SK-MEL-5 (cell line): ENCODE measurements around the gene URI1. TPM values are rescaled to one million over a fixed set of nuclear protein-coding genes. Genes with fewer than 3 reads are reported as not detected.
"Not testable (repeated sequence)": the region's sequence is repeated elsewhere in the genome, so short reads cannot be mapped to it uniquely, and the experiment has no call there.

Source experiments
- DNase-seq: peaks from one replicate; pipeline ENCODE4 v3.0.0-alpha.2; 2016; ENCODE audit warnings: low read depth, low spot score
- in situ Hi-C: cut with HindIII; loops from 2 replicates; pipeline ENCODE4 v1.10.0; 2016; ENCODE audit warnings: low sequenced_read_pairs, high pct_unique_total_duplicates, low pct_unique_long_range_greater_than_20kb
- total RNA-seq: library from RNA; depleted of rRNA; stranded (reverse); fragments of >200 nt; shearing (Covaris generic); gene quantifications from 2 replicates; pipeline ENCODE4 v1.2.3, GENCODE V29; 2014

Gene URI1
- total RNA-seq, 1 experiment from 2014 or later: 72.9 TPM

DNA sequence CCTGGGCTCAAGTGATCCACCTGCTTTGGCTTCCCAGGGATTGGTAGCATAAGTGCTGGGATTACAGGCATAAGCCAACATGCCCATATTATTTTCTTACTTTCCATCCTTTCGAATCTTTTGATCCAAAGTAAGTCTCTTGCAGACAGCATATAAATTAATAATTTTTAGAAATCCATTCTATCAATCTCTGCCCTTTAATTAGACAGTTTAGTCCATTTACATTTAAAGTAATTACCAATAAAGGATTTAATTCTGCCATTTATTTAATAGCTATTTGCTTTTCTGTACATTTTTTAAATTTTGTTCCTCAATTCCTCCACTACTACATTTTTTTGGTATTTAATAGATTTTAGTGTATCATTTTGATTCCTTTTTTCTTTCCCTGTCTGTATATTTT lies 7.3 kb upstream of the URI1 start:
- no peak for DNase-seq
- in situ Hi-C loops: no loop called here

DNA sequence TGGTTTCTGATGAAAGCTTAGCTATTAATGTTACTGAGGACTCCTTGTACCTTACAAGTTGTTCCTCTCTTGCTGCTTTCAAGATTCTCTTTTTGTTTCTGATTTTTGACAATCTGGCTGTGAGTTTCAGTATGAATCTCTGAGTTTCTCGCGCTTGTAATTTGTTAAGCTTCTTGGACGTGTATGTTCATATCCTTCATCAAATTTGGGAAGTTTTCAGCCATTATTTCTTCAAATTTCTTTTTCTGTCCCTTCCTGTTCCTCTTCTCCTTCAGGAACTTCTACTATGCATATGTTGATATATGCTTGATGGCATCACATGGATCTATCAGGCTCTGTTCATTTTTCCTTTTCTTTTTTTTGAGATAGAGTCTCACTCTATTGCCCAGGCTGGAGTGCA lies 5.6 kb upstream of the URI1 start:
- in situ Hi-C loops: no loop called here
- DNase-seq: no peak

DNA sequence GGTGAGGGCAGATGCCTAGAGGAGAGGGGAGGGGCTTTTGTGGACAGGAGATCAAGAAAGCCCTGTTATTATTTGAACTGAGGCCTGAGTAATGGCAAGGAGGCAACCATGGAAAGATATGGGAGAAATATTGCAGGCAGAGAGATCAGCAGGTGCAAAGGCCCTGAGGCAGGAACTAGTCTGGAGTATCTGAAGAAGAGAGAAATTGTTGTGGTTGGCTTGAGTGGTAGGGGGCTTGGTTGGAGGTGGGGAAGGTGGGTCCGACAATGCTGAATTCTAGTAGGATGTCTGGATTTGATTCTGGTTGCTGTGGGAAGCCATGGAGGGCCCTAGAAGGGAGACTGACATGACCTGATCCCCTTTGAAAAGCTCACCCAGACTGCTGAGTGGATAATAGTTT lies 2.4 kb upstream of the URI1 start:
- DNase-seq: no peak
- in situ Hi-C loops: no loop called here

DNA sequence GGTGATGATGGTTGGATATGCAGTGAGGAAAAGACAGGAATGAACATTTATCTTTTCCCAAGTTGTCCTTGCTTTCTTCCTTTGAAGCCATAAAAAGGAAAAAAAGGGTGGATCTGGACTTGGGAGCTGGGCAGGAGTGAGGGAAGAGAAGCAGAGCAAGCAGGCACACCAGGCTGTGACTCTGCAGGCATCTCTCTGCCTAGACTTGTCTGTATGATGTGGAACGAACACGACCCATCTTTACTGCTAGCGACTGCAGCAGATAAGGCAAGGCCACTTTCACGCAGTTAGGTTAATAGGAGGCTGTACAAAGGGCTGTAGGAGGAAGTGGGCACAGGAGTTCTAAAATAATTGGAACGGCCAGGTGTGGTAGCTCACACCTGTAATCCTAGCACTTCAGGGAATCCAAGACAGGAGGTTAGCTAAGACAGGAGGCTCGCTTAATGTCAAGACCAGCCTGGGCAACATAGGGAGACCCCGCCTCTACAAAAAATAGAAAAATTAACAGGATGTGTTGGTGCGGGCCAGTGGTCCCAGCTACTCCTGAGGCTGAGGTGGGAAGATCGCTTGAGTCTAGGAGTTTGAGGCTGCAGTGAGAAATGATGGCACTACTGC lies 961 bp upstream of the URI1 start:
- in situ Hi-C loops: no loop called here

DNA sequence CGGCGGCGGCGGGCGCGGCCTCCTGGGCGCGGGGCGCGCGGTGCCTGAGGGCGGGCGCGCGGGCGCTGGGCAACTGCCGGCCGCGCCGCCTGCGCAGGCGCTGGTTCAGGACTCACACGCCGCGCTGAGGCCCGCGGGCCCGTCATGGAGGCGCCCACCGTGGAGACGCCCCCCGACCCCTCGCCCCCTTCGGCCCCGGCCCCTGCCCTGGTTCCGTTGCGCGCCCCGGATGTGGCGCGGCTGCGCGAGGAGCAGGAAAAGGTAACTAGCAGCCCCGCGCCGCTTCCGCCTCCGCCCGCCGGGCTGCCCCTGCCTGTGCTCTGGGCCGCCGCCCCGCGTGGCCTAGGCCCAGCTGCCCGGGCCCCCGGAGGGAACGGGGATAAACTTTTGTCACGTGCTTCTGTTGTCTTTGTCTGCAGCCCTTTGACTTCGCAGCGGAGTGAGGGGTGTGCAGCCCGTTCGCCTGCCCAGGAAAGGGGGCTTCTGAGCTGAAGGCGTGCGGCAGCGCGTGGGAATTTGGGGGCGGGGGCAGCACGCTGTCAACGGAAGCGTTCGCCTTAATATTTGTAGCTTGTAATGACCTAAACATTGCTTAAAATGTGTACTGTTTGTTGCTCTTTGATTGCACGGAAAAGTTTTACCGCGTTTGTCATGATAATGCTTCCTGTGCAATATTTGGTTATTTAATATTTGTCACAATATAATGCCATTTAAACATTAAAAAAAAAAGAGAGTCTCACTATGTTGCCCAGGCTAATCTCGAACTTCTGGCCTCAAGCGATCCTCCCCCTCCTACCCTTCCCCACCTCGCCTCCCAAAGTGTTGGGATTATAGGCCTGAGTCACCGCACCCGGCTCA lies 594 bp downstream of the URI1 start:
- DNase-seq: peak; percentile 49
- in situ Hi-C loops: no loop called here

More for the DNA sequence above, 961 bp upstream of the URI1 start:
- no peak for DNase-seq

DNA sequence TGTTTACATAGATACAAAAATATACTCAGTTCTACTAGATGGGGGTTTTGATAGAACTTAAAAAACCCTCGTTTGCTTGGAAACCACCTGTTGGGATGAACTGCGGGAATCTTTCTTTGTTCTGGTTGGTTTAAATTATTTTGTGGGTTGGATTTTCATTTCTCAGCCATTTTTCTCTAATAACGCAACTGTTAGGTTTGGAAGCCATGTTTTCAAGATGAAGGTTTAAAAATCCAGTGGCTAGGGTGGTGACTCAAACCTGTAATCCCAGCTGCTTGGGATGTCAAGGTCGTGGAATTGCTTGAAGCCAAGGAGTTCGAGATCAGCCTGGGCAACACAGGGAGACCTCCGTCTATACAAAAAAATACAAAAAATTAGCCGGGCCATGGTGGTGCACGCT lies 1.6 kb downstream of the URI1 start:
- DNase-seq: no peak
- in situ Hi-C loops: no loop called here

DNA sequence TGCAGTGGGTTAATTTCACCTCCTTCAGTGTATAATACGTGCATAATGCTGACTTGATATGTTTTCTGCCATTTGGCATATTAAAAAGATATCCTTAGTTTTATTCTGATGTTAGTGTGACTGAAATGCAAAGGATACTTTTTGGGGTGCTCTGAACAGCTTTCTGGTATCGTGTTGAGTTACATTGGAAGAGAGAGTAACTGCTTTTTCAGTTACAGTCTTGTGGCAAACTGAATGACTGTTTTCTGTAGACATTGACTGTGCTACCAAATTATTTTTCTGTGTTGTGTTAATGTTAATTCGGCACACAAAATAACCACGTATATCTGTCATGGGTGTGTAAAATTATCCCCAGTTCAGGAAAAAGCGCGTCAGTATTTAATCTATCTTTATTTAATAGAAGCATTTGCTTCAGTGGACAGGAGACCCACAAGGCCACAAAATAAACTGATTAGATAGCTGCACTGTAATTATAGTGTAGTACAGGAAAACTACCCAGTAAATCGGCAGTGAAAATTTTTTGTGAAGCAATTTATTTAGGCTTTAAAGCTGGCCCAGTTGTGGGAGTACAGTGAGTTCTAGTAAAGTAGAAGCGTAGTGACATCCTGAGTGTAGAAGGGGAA lies 2.5 kb downstream of the URI1 start:
- in situ Hi-C loops: no loop called here
- no peak for DNase-seq

DNA sequence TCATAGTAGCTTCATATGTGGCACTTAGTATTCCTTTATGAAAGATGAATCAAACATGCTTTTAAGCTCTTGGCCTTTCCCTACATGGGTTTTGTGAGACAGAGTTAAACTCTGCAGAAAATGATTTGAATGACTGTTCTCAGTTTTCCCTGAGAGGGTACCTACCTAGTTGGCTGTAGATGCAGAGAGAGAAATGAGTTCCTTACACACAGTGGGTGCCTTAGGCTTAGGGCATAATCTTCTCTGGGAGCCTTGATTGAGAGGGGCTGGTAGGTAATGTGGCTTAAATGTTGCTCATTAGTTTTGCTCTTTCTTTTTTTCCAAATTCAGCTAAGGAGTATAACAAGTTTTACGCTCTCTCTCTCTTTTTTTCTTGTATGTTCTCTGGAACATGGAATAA lies 3.0 kb downstream of the URI1 start:
- in situ Hi-C loops: no loop called here
- no peak for DNase-seq

DNA sequence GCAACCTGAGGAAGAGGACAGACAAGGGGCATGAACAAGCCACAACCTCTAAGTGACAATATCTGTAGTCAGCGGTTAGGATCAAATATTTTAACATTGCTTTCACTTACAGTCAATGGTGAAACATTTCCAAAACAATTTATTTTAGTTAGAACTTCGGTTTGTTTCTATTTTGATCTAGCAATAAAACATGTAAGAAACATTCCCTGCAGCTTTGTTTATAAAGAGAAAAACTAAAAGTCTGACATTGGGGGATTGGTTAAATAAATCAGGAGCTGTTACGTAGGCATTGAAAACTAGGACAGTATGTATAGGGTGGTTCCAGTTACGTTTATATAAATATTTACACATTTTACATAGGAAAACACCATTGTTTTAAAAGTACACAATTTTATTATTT lies 3.4 kb downstream of the URI1 start:
- in situ Hi-C loops: no loop called here

DNA sequence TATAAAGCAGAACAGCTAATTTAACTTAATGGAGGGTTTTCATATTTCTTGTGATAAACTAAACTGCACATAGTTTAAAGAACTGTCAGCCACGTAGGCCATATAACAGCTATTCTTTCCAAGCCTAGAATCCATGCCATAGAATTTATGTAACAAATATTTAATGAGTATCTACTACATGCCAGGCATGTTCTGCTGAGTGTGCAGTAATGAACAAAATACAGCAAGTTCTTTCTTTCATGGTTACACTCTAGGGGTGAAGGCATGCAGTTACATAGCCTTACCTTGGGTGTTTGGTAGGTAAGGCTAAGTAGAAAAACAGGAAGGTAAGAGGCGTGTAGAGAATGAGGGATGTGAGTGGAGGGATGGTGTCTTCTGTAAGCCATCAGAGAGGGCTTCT lies 4.6 kb downstream of the URI1 start:
- no peak for DNase-seq
- in situ Hi-C loops: no loop called here

More for the DNA sequence above, 3.4 kb downstream of the URI1 start:
- DNase-seq: no peak

DNA sequence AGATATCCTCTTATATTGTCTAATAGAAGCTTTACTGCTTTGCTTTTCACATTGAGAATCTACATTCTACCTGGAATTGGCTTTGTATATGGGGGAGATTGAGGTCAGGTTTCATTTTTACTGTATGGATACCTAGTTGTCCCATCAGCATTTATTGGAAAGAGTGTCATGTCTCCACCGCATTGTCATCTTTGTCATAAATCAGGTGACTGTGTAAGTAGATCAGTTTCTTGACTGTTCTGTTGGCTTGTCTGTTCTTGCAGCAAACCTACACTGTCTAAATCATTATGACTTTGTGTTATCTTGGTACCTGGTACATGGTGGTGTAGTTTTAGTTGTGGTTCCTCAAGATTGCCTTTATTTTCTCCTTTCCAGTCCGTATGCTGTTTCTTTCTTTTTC lies 5.8 kb downstream of the URI1 start:
- no peak for DNase-seq

DNA sequence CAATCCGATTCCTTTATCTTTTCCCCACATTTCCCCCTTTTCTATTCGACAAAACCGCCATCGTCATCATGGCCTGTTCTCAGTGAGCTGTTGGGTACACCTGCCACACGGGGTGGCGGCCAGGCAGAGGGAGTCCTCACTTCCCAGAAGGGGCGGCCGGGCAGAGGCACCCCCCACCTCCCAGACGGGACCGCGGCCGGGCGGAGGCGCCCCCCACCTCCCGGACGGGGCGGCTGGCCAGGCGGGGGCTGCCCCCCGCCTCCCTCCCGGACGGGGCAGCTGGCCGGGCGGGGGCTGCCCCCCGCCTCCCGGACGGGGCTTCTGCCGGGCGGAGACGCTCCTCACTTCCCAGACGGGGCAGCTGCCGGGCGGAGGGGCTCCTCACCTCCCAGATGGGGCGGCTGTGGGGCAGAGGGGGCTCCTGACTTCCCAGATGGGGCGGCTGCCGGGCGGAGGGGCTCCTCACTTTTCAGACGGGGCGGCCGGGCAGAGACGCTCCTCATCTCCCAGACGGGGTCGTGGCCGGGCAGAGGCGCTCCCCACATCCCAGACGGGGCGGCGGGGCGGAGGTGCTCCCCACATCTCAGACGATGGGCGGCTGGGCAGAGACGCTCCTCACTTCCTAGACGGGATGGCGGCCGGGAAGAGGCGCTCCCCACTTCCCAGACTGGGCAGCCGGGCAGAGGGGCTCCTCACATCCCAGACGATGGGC lies 6.9 kb downstream of the URI1 start:
- in situ Hi-C loops, DNase-seq: not testable (repeated sequence)

More for the DNA sequence above, 5.8 kb downstream of the URI1 start:
- in situ Hi-C loops: no loop called here

DNA sequence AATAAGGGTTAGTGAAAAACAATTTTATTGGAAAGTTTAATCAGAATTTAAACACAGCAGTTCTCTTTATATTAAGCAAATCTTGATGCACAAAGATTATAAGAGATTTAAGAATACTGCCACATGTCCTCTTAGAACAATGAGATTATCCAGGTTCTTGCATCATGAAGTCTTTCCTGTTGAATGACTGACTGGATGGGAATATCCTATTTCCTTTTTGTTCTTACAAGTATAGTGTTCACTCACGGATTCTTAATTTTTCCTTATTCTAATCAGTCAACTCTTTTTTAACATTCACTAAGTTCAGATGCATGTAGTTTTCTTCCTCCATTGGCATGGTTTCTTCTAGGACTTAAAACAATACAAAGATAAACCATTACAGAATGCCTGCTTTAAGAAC lies 10.1 kb downstream of the URI1 start:
- DNase-seq: no peak
- in situ Hi-C loops: no loop called here

DNA sequence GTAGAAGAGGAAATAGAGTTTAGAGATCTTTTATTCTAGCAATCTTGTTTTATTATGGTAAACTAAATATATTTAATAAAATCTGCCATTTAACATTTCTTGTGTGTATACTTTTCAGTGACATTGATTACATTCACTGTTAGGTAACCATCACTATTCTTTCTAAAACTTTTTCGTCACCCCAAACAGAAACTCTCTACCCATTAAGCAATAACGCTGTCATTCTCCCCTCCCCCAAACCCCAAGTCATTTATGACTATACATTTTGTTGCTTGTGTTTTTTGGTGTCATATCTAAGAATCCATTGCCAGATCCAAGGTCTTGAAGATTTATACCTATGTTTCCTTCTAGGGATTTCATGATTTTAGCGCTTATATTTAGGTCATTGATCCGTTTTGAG lies 10.6 kb downstream of the URI1 start:
- in situ Hi-C loops: no loop called here
- DNase-seq: no peak

DNA sequence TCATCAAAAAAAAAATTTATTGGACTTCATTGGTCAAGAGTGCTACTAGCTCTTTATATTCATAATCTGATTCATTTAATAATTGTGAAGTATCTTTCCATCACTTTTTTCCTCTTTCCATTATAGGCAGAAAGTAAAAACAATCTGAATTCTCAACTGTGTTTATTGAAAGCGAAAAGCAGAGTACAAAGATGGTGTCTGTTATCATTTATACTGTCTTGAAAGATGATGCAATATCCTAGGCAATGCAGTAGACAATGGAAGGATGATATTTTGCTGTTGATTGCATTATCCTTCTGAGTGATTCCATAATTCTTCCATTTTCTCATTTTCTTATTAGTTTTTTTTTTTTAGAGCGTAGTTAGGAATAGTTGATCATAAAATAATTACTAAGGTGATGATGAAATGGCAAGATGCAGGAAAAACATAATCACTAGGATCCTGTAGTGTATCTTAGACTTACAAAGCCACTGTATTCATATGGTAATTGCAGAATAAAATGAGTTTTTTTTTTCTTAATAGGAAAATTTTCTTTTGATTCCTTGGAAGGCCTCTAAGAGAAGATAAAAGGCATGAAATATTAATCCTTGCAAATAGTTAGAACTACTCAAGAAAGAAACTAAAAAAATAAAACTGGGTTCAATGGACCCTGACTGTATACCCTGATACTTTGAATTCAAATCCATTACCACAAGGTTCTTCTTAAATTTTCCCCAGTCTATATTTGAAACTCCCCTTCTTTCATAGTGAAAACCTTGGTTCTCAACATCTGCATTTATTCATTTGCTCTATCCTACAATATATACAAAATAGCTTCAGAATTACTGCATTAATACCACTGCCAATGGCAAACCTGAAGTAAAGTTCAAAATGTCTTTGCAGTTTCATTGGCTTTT lies 11.6 kb downstream of the URI1 start:
- in situ Hi-C loops: no loop called here
- peak; percentile 33 for DNase-seq

DNA sequence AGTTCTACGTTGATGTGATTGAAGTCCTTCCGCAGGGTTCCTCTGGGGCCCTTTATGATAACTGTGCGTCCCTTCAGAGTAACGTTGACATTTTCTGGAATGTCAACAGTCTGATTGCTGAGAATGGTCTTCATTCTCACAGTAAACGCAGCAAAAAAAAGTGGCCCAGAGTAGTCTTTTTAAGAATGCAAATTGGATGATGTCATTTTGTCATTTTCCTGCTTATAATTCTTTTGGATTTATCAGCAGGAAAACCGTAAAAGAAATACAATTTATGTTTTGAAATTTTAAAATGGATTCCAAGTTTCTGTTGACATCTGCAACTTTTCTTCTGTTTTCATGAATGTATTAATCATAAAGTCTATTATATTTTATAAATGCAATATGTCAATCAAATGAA lies 14.8 kb downstream of the URI1 start:
- in situ Hi-C loops: no loop called here
- no peak for DNase-seq

DNA sequence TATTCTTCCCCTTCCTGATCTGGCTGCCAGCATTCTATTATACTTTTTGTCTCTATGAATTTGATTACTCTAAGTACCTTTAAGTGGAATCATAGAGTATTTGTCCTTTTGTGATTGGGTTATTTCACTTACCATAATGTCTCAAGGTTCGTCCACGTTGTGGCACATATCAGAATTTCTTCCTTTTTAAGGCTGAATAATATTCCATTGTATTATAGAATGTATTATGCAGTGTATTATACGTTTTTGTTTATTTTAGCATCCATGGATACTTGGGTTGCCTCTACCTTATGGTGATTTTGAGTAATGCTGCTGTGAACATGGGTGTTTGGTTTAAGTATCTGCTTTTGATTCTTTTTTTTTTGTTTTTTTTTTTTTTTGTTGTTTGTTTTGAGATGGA lies 19.3 kb downstream of the URI1 start:
- DNase-seq: no peak
- in situ Hi-C loops: no loop called here
